ENCODE results near the gene ZFP28. TPM values are rescaled to one million over a fixed set of nuclear protein-coding genes. Genes with fewer than 3 reads are reported as not detected.

The ZFP28 gene
- total RNA-seq = 6.2 and 6.5 TPM in 2 replicates

GRCh38 chr19:56538761-56539263 is at the start of gene ZFP28:
Gene ZFP28, plus strand, starts transcription at chr19:56538948. Its CDS starts 71 bp downstream, at chr19:56539019.
- peak; percentile 73 for ATAC-seq (ENCODE audit: low read depth)
- TF ChIP-seq, protein P1, sequence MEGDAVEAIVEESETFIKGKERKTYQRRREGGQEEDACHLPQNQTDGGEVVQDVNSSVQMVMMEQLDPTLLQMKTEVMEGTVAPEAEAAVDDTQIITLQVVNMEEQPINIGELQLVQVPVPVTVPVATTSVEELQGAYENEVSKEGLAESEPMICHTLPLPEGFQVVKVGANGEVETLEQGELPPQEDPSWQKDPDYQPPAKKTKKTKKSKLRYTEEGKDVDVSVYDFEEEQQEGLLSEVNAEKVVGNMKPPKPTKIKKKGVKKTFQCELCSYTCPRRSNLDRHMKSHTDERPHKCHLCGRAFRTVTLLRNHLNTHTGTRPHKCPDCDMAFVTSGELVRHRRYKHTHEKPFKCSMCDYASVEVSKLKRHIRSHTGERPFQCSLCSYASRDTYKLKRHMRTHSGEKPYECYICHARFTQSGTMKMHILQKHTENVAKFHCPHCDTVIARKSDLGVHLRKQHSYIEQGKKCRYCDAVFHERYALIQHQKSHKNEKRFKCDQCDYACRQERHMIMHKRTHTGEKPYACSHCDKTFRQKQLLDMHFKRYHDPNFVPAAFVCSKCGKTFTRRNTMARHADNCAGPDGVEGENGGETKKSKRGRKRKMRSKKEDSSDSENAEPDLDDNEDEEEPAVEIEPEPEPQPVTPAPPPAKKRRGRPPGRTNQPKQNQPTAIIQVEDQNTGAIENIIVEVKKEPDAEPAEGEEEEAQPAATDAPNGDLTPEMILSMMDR (IDR thresholded peaks at IDR 0.05) = no peak
- intact Hi-C loops (cut with micrococcal nuclease) = loop anchor here (1.0 kb wide), 7 partner anchors 28 to 146 kb away; partner anchors contain the start of genes ZNF470, ZNF471, ZNF582 and ZNF583
- peaks cover 19% of the 10 kb centered on the region for H3K4me1 Mint-ChIP-seq
- peak within 1 kb of the TSS; percentile 94 for H3K27ac Mint-ChIP-seq
- peaks cover 49% of the 10 kb centered on the region for H3K36me3 Mint-ChIP-seq (ENCODE audit: low read depth)
- H3K27me3 Mint-ChIP-seq = no peaks in the 10 kb centered on the region
- DNase-seq = peak; percentile 64
- ChIA-PET CTCF (no interaction called here), POLR2A (interaction anchor here (0.6 to 2.0 kb wide), 3 partner anchors 27 to 224 kb away, joined by 5 to 6 read pairs (median 6); partner anchors contain the start of genes ZNF835 and ZSCAN5A)
- peak within 1 kb of the TSS; percentile 91 for H3K4me3 Mint-ChIP-seq
- peaks cover 36% of the 10 kb centered on the region for H3K9me3 Mint-ChIP-seq

GRCh38 chr19:56491399-56491798 is 47.3 kb upstream of the ZFP28 start:
- H3K4me3 Mint-ChIP-seq = no peak overlapping the region
- no peak for DNase-seq
- intact Hi-C loops (cut with micrococcal nuclease) = no loop called here
- no peak overlapping the region for H3K27ac Mint-ChIP-seq
- H3K36me3 Mint-ChIP-seq (ENCODE audit: low read depth) = peaks cover 36% of the 10 kb centered on the region
- no peaks in the 10 kb centered on the region for H3K27me3 Mint-ChIP-seq
- ChIA-PET CTCF (no interaction called here), POLR2A (no interaction called here)
- H3K4me1 Mint-ChIP-seq = no peaks in the 10 kb centered on the region
- no peak for ATAC-seq (ENCODE audit: low read depth)
- peaks cover 43% of the 10 kb centered on the region for H3K9me3 Mint-ChIP-seq
- TF ChIP-seq, protein P1 (IDR thresholded peaks at IDR 0.05) = no peak

DNA sequence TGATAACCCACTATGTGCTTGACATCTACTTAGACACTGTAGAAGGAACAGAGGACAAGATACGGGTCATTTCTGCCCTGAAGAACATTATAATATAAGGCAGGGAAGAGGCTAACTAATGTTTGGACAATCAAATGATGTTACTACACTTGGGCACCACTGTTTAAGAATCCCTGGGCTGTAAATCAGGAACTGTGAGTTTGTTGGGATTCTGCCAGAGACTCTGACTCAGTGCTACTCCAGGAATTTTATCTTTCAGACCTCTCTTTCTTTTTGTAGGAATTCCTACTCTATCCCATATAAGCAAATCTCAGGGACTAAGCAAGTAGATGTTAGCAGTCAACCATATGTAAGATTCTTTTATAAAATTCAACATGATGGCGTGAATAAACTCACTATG is 34.2 kb upstream of the ZFP28 start:
- Mint-ChIP-seq H3K27ac (no peak overlapping the region), H3K9me3 (peaks cover 24% of the 10 kb centered on the region), H3K27me3 (no peaks in the 10 kb centered on the region), H3K4me1 (peaks cover 9% of the 10 kb centered on the region), H3K36me3 (ENCODE audit: low read depth) (peaks cover 9% of the 10 kb centered on the region), H3K4me3 (no peak overlapping the region)
- ATAC-seq (ENCODE audit: low read depth) (no peak), DNase-seq (no peak)
- intact Hi-C loops (cut with micrococcal nuclease) = no loop called here
- CTCF ChIA-PET = no interaction called here
- TF ChIP-seq, protein P1 (IDR thresholded peaks at IDR 0.05) = no peak
- POLR2A ChIA-PET = no interaction called here

GRCh38 chr19:56507446-56508289 is 31.1 kb upstream of the ZFP28 start, which contains the start of gene ZNF471:
Gene ZNF471, plus strand, starts transcription at chr19:56507855. Its CDS starts 3,717 bp downstream, at chr19:56511572.
- H3K27me3 Mint-ChIP-seq = no peaks in the 10 kb centered on the region
- H3K4me3 Mint-ChIP-seq = no peak within 1 kb of the TSS

More at GRCh38 chr19:56507446-56508289, 31.1 kb upstream of the ZFP28 start, which contains the start of gene ZNF471:
- POLR2A ChIA-PET = interaction anchor here (1.3 kb wide), 1 partner anchor 164 kb away, joined by 3 read pairs; the partner anchor contains the start of gene ZNF835
- CTCF ChIA-PET = no interaction called here
- ATAC-seq (ENCODE audit: low read depth) (peak; percentile 99), DNase-seq (peak; percentile 81)
- TF ChIP-seq, protein P1 (IDR thresholded peaks at IDR 0.05) = no peak
- peaks cover 11% of the 10 kb centered on the region for H3K9me3 Mint-ChIP-seq
- peaks cover 9% of the 10 kb centered on the region for H3K4me1 Mint-ChIP-seq
- H3K27ac Mint-ChIP-seq = no peak within 1 kb of the TSS
- H3K36me3 Mint-ChIP-seq (ENCODE audit: low read depth) = peaks cover 5% of the 10 kb centered on the region
- intact Hi-C loops (cut with micrococcal nuclease) = loop anchor here (1.0 to 2.0 kb wide), 4 partner anchors 30 to 114 kb away; partner anchors contain the start of genes ZFP28, ZNF470, ZNF582 and ZNF667
